ENCODE results near the gene ATP8A1.

ATP8A1 gene

DNA sequence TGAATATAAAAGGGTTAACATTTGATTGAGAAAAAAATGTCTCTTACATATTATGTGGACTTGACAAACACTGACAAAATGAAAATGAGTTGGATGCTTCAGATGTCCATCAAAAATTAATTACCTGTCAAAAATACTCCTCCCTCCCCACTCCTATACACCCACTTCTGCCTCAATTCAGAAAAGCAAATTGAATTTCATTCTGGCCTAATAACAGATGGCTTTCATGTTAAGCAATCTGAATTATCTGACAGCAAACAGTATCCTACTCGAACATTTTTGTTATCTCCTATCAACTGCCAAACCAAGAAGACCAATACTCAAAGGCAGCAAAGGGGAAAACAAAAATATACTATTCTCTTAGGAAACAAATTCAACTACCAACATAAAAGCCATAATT lies 44.0 kb downstream of the ATP8A1 start:
- TF ChIP-seq, protein P1, sequence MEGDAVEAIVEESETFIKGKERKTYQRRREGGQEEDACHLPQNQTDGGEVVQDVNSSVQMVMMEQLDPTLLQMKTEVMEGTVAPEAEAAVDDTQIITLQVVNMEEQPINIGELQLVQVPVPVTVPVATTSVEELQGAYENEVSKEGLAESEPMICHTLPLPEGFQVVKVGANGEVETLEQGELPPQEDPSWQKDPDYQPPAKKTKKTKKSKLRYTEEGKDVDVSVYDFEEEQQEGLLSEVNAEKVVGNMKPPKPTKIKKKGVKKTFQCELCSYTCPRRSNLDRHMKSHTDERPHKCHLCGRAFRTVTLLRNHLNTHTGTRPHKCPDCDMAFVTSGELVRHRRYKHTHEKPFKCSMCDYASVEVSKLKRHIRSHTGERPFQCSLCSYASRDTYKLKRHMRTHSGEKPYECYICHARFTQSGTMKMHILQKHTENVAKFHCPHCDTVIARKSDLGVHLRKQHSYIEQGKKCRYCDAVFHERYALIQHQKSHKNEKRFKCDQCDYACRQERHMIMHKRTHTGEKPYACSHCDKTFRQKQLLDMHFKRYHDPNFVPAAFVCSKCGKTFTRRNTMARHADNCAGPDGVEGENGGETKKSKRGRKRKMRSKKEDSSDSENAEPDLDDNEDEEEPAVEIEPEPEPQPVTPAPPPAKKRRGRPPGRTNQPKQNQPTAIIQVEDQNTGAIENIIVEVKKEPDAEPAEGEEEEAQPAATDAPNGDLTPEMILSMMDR (conservative IDR thresholded peaks at IDR 0.05; ENCODE audit: low read depth, low read length) = no peak
- DNase-seq (ENCODE audit: low read depth) = no peak
- H3K4me3 ChIP-seq (ENCODE audit: low read depth, low read length) = no peak overlapping the region

GRCh38 chr4:42610941-42611340 lies 46.0 kb downstream of the ATP8A1 start:
- TF ChIP-seq, protein P1 (conservative IDR thresholded peaks at IDR 0.05; ENCODE audit: low read depth, low read length) = no peak
- H3K4me3 ChIP-seq (ENCODE audit: low read depth, low read length) = no peak overlapping the region

GRCh38 chr4:42609051-42609450 lies 47.9 kb downstream of the ATP8A1 start:
- TF ChIP-seq, protein P1 (conservative IDR thresholded peaks at IDR 0.05; ENCODE audit: low read depth, low read length) = no peak
- no peak for DNase-seq (ENCODE audit: low read depth)
- no peak overlapping the region for H3K4me3 ChIP-seq (ENCODE audit: low read depth, low read length)

More at GRCh38 chr4:42610941-42611340, 46.0 kb downstream of the ATP8A1 start:
- DNase-seq (ENCODE audit: low read depth) = no peak

- H3K4me3 ChIP-seq (ENCODE audit: low read depth, low read length) = no peak overlapping the region
- TF ChIP-seq, protein P1 (conservative IDR thresholded peaks at IDR 0.05; ENCODE audit: low read depth, low read length) = no peak
- no peak for DNase-seq (ENCODE audit: low read depth)
These were observed 48.4 kb downstream of the ATP8A1 start for GRCh38 chr4:42608551-42608950.

DNA sequence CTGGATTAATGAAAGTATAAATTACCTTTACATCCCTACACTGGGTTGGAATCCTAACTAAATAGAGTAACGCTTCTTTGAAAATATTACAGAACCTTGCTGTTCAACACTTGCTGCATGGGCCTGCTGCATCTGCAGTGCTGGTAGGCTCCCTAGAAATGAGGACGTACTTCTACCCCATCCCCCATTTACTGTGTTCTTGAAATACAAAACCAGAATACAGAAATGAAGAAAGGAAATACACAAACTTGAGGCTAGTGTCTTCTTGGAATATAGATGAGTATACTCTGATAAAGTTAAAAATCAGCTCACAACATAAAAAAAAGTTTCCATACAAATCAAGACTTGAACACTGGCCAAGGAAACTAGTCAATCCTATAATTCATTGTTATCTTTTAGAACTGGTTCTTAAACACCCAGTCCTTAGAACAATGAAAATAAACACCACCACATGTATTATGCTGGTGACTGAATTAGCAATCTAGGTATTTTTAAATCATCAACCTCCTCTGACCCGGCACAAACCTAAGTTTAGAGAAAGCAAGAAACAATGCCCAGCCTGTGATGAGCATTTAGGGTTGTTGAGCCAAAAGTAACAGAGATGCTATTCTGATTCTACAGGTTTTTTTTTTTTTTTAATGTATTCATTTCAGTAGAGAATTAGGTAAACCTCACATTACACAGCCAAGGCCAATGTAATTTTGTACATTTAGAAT lies 49.7 kb downstream of the ATP8A1 start:
- H3K4me3 ChIP-seq (ENCODE audit: low read depth, low read length) = no peak overlapping the region
- DNase-seq (ENCODE audit: low read depth) = no peak
- TF ChIP-seq, protein P1 (conservative IDR thresholded peaks at IDR 0.05; ENCODE audit: low read depth, low read length) = no peak

DNA sequence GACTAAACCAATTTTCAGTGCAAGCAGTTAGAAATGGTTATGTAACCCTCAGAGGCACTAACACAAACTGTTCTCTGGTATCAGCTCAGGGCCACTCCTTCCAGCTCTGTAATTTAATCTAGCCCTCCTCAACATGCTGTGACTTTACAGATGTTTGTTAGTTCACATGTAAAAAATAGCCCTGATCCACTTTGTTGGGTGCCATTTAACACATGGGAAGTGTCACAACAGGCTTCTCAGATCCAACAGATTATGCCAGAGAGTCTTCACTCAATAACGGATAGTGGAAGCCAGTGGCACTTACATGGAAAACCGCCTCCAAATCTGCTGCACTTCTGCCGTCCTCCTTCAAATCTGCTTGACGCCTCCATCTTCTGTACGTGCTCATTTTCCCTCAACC lies 51.6 kb downstream of the ATP8A1 start:
- DNase-seq (ENCODE audit: low read depth) = no peak
- TF ChIP-seq, protein P1 (conservative IDR thresholded peaks at IDR 0.05; ENCODE audit: low read depth, low read length) = no peak

GRCh38 chr4:42603862-42604261 lies 53.0 kb downstream of the ATP8A1 start:
- H3K4me3 ChIP-seq (ENCODE audit: low read depth, low read length) = no peak overlapping the region
- DNase-seq (ENCODE audit: low read depth) = no peak
- TF ChIP-seq, protein P1 (conservative IDR thresholded peaks at IDR 0.05; ENCODE audit: low read depth, low read length) = no peak

More for the DNA sequence above, 51.6 kb downstream of the ATP8A1 start:
- no peak overlapping the region for H3K4me3 ChIP-seq (ENCODE audit: low read depth, low read length)
